Measurements from ENCODE around the gene CCR6.
A peak's percentile ranks its signal among the peaks of the same experiment; 100 is the strongest.
"Not testable (repeated sequence)": the region's sequence is repeated elsewhere in the genome, so short reads cannot be mapped to it uniquely, and the experiment has no call there.

Gene CCR6

GRCh38 chr6:167146977-167147376 is 24.1 kb downstream of the CCR6 start:
- no peak for DNase-seq

GRCh38 chr6:167148021-167148420 is 25.1 kb downstream of the CCR6 start:
- no peak for DNase-seq

- DNase-seq = no peak
These were observed 26.1 kb downstream of the CCR6 start for GRCh38 chr6:167148997-167149396.

- no peak for DNase-seq
These were observed 28.1 kb downstream of the CCR6 start for GRCh38 chr6:167150941-167151549.

GRCh38 chr6:167151648-167152047 is 28.8 kb downstream of the CCR6 start:
- no peak for DNase-seq

- DNase-seq = no peak
These were observed 30.0 kb downstream of the CCR6 start for GRCh38 chr6:167152862-167153261.

- peak; percentile 10 for DNase-seq
These were observed 30.6 kb downstream of the CCR6 start for GRCh38 chr6:167153521-167153959.

GRCh38 chr6:167154291-167154690 is 31.4 kb downstream of the CCR6 start:
- DNase-seq = no peak

GRCh38 chr6:167154895-167155294 is 32.0 kb downstream of the CCR6 start:
- no peak for DNase-seq

- no peak for DNase-seq
These were observed 34.5 kb downstream of the CCR6 start for GRCh38 chr6:167157414-167157813.

- DNase-seq = no peak
These were observed 35.0 kb downstream of the CCR6 start, which contains the start of gene GPR31 for GRCh38 chr6:167157863-167158262. TSS of gene GPR31 (minus strand) at chr6:167157980. CDS start at chr6:167157831, 149 bp downstream.

GRCh38 chr6:167161851-167162467 is 39.1 kb downstream of the CCR6 start:
- no peak for DNase-seq

GRCh38 chr6:167162591-167162990 is 39.7 kb downstream of the CCR6 start:
- DNase-seq = no peak

- DNase-seq = no peak
These were observed 40.6 kb downstream of the CCR6 start for GRCh38 chr6:167163476-167164011.

- no peak for DNase-seq
These were observed 41.4 kb downstream of the CCR6 start for GRCh38 chr6:167164261-167164660.

- no peak for DNase-seq
These were observed 43.1 kb downstream of the CCR6 start for GRCh38 chr6:167165858-167166471.

GRCh38 chr6:167167699-167168098 is 44.8 kb downstream of the CCR6 start:
- not testable (repeated sequence) for DNase-seq

- DNase-seq = not testable (repeated sequence)
These were observed 45.4 kb downstream of the CCR6 start for GRCh38 chr6:167168296-167168695.

GRCh38 chr6:167169867-167170266 is 47.0 kb downstream of the CCR6 start:
- not testable (repeated sequence) for DNase-seq

- not testable (repeated sequence) for DNase-seq
These were observed 48.4 kb downstream of the CCR6 start for GRCh38 chr6:167171300-167171699.

GRCh38 chr6:167172011-167172410 is 49.1 kb downstream of the CCR6 start:
- DNase-seq = not testable (repeated sequence)

- not testable (repeated sequence) for DNase-seq
These were observed 54.4 kb downstream of the CCR6 start for GRCh38 chr6:167177271-167177670.

- DNase-seq = not testable (repeated sequence)
These were observed 56.2 kb downstream of the CCR6 start for GRCh38 chr6:167178896-167179655.
